Mesenteric fat pad (tissue), 1 donor: ENCODE results near the gene IFNG-AS1. TPM values are rescaled to one million over a fixed set of nuclear protein-coding genes. Genes with fewer than 3 reads are reported as not detected.

Experiments used
- DNase-seq: peaks from one replicate; pipeline ENCODE4 v3.0.0-alpha.2; 2020; ENCODE audit warnings: low spot score
- total RNA-seq: library from RNA; stranded (reverse); fragmentation: NEBNext Ultra II Directional; extraction: Animal tissue kit (Norgen Biotek cat#: 25700); gene quantifications from one replicate; pipeline ENCODE4 v1.2.1, GENCODE V29; 2021
- donor health status: DM: yes; HTN: yes; CAD: no.

The IFNG-AS1 gene
- total RNA-seq, 1 donor from 2014 or later = not detected

GRCh38 chr12:67993143-67993542, 3.9 kb downstream of the IFNG-AS1 start:
- no peak for DNase-seq

- no peak for DNase-seq
These were observed 4.8 kb downstream of the IFNG-AS1 start for GRCh38 chr12:67994046-67994445.

DNA sequence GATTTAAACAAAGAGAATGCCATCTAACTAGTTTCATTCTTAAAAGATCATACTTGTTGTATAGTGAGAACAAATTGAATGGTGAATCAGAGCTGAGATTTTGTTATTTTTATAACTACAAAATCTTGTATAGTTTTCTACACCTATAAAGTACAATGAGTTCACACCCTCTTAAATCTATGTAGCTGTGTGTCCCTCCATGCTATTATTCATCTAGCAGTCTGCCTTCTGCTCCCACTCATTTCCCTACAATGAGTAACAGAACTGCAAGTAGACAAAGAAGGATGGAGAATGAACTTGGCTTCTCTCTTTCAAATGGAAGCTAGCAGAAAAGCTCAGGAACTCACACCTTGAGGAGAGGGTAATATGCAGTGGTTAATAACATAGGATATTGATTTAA, 7.1 kb downstream of the IFNG-AS1 start:
- DNase-seq = no peak

DNA sequence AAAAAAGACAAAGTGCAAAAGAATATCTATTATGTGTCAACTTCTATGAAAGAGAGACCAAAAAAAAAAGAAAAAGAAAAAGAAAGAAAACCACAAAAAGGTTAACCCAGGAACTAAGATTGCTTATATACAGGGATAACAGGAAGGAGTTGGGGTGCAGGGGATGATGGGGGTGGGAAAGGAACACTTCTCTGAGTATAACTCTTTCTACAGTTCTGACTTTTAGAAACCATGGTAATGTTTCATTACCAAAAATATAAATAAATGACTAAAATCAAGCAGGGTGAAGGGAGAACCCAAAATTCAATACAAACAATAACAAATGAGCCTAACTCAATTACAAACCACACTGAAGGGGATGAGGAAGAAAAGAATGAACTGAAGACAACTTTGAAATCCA, 9.1 kb downstream of the IFNG-AS1 start:
- no peak for DNase-seq

DNA sequence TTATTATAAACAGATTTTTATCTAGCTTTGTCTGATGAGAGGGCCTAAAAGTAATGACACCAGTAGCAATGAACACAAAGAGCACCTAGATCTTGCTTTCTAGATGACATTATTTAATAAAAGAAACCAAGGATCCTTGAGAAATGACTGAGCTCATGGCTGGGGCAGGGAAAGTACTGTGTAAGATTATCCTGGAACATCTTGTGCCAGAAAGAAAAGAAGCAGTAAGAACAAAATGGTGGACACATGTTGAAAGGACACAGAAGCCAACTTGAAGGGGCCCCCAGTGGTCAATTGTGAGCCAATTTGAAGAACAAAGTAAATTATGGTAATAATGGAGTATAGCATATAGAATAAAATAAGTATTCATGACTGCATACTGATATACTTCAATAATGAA, 10.0 kb downstream of the IFNG-AS1 start:
- no peak for DNase-seq

GRCh38 chr12:68001486-68002466, 12.5 kb downstream of the IFNG-AS1 start:
- no peak for DNase-seq

GRCh38 chr12:68003777-68004176, 14.5 kb downstream of the IFNG-AS1 start:
- DNase-seq = no peak

- DNase-seq = no peak
These were observed 17.8 kb downstream of the IFNG-AS1 start for GRCh38 chr12:68007033-68007432.

GRCh38 chr12:68007466-68007865, 18.2 kb downstream of the IFNG-AS1 start:
- no peak for DNase-seq

DNA sequence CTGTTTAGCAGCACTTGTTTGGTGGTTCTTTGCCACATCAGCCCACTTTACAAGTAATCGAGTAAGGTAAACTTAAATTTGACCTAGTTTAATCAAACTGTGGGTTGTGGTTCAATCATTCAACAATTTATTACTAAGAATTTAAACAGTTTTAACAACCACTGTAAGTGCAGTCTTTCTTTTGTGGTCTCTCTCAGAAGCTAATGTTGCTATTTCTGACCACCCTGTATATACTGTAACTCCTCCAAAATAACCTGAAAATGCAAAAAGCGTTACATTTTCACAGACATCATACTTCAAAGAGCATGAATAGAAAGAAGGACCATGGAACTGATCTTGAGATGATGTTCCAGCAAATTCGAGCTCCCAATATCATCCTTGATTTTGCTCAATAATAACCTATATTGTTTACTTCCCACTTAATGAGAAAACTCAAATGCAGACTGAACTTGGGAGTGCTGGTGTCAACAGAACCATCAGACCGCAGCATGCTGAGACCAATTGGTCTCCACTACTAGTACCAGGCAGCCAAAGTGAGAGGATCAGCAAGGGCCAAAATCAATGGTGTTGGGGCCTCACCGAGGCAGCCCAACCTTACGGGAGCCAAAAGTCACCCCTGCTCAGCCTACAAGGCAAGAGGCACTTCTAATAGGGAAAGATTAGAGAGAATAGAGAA, 22.1 kb downstream of the IFNG-AS1 start:
- no peak for DNase-seq

DNA sequence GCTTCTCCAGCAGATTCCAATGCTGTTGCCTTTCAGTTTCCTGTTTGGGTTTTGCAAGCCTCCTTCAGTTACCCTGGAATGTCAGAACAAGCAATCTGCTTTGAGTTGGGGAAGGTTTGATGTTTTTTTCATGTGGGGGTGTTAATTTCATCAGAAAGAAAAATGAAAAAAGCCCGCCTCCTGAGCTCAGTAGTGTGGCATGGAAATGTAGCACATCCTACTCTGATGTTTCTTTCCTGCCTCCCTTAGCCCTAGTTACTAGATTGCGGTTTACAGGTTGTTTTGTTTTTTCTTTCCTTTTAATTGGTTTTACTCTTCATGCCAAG, 22.6 kb downstream of the IFNG-AS1 start:
- no peak for DNase-seq

- DNase-seq = no peak
These were observed 23.5 kb downstream of the IFNG-AS1 start for GRCh38 chr12:68012712-68013111.

DNA sequence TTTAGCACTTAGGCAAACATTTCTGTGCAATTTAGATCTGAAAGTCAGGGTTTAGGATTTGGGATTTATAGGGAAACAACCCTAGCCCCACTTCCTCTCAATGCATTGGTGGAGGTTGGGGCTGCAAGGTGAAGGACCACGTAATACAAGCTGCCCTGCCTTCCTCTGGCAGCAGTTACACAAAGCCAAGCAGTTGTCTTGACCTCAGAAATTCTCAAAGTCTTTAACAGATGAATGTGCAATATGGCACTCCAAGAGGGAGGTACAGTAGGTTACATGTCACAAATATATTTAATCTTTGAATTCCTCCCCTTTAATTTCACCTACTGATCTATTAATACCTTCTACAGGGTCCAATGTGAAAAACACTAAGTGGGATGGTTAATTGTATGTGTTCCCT, 23.9 kb downstream of the IFNG-AS1 start:
- DNase-seq = no peak

DNA sequence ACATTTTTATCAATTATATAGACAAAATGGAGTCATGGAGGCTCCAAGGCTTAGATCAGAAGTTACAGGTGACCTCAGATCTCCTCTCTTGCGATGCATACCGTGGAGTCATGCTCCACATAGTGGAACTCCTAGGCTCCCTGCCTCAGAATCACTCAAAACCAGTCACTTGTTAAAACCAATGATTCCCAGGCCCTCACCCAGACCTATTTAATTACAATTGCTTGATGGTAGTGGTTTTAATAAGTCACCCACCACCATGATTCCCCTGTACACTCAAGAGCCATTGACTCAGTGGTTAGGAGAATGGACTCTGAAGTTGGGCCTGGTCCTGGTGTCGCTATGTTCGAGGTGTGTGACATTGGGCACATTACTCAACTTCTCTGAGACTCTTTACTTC, 26.9 kb downstream of the IFNG-AS1 start:
- no peak for DNase-seq

- DNase-seq = no peak
These were observed 29.1 kb downstream of the IFNG-AS1 start for GRCh38 chr12:68018315-68018714.

- DNase-seq = no peak
These were observed 30.8 kb downstream of the IFNG-AS1 start for GRCh38 chr12:68020049-68020448.

- no peak for DNase-seq
These were observed 31.5 kb downstream of the IFNG-AS1 start for GRCh38 chr12:68020699-68021098.

- DNase-seq = no peak
These were observed 39.4 kb downstream of the IFNG-AS1 start for GRCh38 chr12:68028647-68029046.

GRCh38 chr12:68030248-68030647, 41.0 kb downstream of the IFNG-AS1 start:
- DNase-seq = no peak

DNA sequence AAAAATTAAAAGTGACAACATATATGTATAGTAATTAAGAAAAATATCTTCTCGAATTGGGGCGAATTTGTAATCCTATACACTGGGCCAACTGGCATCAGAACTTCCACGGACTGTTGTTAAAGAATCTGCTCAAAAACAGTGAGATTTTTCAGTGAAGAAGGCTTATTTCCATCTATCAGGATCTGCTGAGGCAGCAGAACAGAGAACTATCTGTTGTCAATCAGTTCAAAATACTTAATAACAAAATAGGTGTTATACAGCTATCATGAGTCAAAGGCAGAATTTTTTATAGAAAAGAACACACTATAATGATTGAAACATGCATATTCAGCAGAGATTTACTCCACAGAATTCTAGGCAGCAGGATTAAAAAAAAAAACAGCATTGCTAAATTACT, 41.9 kb downstream of the IFNG-AS1 start:
- DNase-seq = no peak

GRCh38 chr12:68031881-68032739, 42.9 kb downstream of the IFNG-AS1 start:
- no peak for DNase-seq

- no peak for DNase-seq
These were observed 45.3 kb downstream of the IFNG-AS1 start for GRCh38 chr12:68034567-68034966.
